GM12892 (cell line): ENCODE results near the gene CD300LD.

ENCODE experiments used
- POLR2A ChIP-seq: IDR thresholded peaks from 2 replicates; pipeline ENCODE4 v1.6.1; 2011; ENCODE audit warnings: low read depth, low read length, control low read depth
- TAF1 ChIP-seq: IDR thresholded peaks from 2 replicates; pipeline ENCODE4 v1.6.1; 2011; ENCODE audit warnings: low read depth, mild to moderate bottlenecking, control low read depth, low read length, borderline replicate concordance

- no peak for TF ChIP-seq POLR2A
- TF ChIP-seq TAF1: no peak
These were observed 36.6 kb downstream of the CD300LD start for GRCh38 chr17:74555427-74555940.
